ENCODE results near the gene STK32C.

DNA sequence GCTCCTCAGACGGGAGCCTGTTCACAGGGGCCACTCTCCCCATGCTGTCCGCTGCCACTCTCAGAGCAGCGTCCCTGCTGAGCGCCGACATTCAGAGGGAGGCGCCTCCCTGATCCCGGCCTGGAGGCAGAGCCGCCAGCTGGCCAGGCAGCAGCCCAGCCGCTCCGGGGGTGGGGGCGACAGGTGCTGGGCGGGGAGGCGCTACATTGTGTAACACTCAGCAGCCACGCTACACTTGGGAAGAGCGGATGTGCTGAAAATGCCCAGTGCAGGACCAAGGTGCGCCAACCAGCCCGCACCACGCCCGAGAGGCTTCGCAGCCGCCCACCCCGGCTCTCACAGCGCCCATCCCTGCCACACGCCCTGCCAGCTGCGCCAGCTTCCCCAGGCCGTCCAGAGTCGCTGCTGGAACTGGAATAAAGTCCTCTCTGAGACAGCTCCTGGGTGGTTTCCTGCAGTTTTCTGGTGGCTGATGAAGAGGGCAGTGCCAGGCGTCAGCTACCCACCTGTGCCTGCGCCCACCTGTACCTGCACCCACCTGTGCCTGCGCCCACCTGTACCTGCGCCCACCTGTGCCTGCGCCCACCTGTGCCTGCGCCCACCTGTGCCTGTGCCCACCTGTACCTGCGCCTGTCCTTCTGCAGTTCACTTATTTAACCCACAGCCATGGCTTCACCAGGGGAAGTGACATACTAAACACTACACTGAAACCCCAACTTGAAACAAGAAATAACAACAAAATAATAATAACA is 25.7 kb downstream of the STK32C start:
- no peak for TF ChIP-seq CTCF (IDR thresholded peaks at IDR 0.05)
- TF ChIP-seq POLR2A (IDR thresholded peaks at IDR 0.05) = no peak
- TF ChIP-seq POLR2AphosphoS5 (IDR thresholded peaks at IDR 0.05) = no peak

Measured in breast epithelium (tissue), 3 donors.